SIG-M5 treated with dmso at 0.1 percent for 504 hours (cell line): ENCODE measurements around the gene RSBN1.
A peak's percentile ranks its signal among the peaks of the same experiment; 100 is the strongest.

ENCODE experiments used
- DNase-seq: peaks from one replicate; lab custom pipeline; 2025; ENCODE audit not compliant: unreplicated experiment; lab: John Stamatoyannopoulos, UW

Gene RSBN1

DNA sequence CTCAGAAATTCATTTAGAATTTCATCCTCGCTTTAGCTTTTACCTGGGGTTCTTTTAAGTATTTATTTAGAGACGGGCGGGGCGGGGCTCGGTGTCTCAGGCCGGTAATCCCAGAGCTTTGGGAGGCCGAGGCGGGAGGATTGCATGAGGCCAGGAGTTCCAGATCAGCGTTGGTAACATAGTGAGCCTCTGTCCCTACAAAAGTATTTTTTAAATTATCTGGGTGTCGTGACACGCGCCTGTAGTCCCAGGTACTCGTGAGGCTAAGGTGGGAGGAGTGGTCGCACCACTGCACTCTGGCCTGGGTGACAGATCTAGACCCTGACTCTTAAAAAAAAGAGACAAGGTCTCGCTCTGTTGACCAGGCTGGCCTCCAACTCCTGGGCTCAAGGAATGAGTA lies 942 bp upstream of the RSBN1 start:
- DNase-seq = no peak

GRCh38 chr1:113812661-113813135 lies 422 bp upstream of the RSBN1 start:
- DNase-seq = no peak

DNA sequence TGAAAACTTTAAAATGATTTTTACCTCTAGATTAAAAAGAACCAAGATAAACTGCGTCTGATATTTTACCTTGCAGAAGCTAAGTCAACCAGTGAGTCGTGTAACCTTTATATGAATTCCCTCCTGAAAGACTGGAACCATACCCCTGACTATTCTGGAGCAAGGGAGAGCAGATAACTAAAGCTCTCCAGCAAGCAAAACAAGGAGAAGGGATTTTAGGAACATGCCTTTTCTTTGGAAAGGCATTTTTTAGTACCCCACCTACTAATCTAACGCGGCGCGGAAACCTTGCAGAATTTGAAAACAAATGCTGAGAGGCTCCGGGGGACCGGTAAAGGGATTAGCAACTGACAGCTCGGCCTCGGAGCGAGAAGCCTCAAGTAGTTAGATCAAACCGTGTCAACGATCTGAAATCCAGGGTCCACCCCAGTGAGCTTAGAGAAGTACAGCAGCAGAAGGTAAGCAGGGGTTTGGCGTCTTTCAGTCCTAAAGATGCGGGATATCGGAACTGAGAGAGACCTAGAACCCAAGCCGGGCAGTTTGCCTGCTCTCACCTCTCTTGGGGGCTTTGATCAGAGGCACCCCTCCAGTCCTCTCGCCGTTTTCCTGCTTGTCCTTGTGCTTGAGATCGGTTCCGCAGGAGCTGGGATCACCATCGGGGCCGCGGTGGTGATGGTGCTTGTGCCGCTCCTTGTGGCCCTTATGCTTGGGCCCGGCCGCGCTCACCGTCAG lies 954 bp downstream of the RSBN1 start:
- peak; percentile 69 for DNase-seq

- peak; percentile 41 for DNase-seq
These were observed 2.3 kb downstream of the RSBN1 start for GRCh38 chr1:113809670-113810602.

DNA sequence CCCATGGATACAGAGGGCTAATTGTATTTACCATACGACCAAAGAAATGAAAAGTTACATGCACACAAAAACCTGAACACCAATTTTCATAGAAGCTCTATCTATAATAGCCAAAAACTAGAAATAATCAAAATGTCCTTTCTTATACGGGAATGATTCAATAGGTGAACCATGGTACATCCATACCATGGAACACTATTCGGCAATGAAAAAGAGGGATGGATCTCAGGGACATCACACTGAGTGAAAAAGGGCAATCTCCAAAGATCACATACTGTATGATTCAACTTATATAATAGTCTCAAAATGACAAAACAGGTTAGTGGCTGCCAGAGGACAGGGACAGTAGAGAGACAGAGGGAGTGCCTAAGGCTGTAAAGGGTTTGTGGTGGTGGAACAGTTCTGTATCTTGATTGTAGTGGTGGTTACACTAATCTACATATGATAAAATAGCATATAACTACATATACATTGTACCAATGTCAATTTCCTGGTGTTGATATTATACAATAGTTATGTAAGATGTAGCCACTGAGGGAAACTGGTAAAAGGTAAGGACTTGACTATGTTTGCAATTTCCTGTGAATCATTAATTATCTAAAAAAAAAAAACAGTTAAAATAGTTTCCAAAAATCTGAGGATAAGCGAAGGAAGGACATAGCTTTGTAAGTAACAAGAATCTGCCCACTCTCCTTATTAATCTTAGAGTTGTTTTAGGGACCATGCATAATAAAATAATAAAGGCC lies 3.7 kb downstream of the RSBN1 start:
- no peak for DNase-seq

GRCh38 chr1:113805639-113806038 lies 6.6 kb downstream of the RSBN1 start:
- DNase-seq = no peak

GRCh38 chr1:113805256-113805531 lies 7.1 kb downstream of the RSBN1 start:
- no peak for DNase-seq

DNA sequence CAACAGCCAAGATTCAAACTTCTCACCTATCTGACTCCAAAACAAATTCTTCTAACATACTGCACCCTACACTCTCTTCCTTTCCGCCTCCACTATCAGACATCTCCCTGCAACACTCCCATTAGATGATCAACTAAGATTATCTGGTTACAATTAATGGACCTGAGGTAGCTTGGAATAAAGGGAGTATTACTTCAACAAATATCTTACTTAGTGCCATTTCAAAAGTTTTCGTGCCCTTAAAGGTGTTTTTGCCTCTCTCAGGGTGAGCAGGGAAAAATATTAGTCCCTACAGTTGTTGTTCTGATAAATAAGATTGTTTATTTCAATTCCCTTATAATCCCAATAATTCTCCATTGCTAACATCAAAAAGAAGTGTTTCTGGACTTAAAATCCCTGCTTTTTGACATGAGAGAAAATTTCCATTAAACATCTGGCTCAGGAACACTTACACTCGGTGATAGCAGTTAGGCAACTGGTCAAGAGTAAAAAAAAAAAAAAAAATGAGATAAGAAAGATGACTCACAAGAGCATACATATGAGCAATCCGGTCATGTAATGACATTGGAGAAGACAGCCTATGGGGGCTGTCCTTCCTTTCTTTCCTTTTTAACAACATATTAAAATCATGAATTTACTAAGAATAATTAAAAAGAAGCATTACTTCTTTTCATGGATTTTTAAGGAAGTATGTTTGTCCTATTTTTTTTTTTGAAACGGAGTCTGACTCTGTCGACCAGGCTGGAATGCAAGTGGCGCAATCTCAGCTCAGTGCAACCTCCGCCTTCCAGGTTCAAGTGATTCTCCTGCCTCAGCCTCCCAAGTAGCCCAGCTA lies 7.6 kb downstream of the RSBN1 start:
- peak; percentile 63 for DNase-seq

- no peak for DNase-seq
These were observed 9.8 kb downstream of the RSBN1 start for GRCh38 chr1:113802367-113803007.

DNA sequence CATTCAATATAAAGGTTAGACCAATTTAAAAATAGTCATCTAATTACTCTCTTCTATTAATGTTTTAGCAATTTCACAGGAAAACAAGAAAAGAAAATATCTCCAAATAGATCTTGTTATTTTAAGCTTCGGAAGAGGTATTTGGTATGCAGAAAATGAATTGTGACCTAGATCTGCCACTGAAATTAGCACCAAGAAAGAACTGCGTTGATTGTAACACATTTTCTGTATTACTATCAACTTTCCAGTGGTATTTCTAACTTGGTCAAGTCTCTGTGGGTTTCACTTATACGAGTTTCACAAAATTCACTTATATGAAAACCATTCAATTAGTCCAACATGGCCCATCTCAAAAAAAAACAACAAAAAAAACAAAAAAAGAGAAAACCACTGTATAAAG lies 11.8 kb downstream of the RSBN1 start:
- DNase-seq = no peak

DNA sequence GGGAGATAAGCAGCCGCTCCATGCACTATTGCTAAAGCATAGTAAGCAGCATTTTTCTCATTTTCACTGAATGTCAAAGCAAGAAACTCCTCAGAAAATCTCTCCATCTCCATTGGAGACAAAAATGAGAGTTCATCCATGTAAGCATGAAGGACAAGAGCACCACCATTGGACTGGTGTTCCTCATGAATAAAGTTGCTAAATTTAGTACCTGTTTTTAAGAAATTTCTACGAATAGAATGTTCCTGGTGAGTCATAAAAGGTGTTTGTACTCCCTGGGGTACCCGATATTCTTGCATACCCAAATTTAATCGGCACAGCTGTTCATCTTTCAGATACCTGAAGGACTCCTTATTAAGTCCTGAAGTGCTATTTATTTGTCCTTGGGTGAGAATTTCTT lies 14.8 kb downstream of the RSBN1 start:
- DNase-seq = no peak

DNA sequence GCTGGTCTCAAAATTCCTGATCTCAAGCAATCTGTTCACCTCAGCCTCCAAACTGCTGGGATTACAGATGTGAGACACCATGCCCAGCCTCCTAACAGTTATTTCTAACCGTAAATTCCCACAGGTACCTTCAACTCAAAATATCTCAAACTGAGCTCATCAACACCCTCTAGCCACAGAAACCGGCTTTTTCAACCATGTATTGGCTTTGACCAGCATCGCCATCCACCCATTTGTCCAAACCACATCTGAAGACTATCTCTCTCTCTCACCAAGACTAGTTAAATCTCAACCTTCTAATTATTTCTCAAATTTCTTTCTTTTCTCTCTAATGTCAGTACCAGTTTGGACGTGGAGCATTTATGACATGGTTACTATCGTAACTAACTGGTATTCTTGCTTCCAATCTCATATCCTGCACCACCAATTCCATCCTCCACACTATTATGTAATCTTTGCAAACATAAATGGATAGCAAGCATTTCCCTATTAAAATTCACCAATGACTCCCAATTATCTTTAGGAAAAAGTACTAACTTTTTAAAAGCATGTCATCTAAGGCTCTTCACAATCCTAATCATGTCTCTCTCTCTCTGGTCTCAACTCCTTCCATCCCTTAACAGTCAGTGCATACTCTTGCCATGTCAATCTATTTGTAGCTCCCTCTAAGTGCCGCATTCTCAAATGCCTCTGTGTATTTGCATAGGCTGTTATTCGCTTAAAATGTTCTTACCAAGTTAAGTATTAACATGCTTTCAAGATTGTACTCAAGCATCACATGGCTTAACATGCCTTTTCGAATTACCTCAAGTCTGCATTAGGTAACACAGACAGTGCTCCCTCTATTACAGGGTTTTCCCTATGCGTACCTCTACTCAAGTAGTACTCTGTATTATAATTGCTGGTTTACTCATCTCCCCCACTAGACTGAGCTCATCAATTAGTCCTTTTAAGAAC lies 18.1 kb downstream of the RSBN1 start:
- DNase-seq = no peak

DNA sequence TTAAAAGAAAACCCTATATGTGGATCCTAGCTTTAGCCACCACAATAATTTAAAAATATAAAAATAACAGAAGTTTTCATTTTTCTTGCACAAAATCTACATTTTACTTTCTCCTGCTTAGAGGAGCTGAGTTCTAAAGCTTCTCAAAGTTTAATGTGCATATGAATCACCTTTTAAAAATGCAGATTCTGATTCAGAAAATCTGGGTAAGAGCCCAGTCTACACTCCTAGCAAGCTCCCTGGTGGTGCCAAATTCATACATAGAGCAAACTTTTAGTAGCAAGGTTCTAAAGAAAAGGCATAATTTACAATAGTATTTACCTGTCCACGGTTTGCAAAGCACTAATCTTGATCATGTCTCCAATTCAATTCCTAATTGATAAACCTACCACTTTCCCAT lies 19.3 kb downstream of the RSBN1 start:
- no peak for DNase-seq

DNA sequence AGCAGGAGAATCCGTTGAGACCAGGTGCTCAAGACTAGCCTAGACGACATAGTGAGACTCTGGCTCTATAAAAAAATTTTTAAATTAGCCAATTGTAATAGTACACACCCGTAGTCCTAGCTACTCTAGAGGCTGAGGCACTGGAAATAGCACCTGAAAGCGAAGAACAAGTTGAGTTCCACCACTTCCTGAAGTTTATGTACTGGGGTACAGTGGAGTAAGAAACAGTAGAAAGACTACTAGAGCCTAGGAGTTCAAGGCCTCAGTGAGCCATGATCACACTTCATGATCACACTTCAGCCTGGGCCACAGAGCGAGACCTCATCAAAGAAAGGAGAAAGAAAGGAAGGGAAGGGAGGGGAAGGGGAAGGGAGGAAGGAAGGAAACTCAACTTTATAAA lies 19.8 kb downstream of the RSBN1 start:
- DNase-seq = no peak

DNA sequence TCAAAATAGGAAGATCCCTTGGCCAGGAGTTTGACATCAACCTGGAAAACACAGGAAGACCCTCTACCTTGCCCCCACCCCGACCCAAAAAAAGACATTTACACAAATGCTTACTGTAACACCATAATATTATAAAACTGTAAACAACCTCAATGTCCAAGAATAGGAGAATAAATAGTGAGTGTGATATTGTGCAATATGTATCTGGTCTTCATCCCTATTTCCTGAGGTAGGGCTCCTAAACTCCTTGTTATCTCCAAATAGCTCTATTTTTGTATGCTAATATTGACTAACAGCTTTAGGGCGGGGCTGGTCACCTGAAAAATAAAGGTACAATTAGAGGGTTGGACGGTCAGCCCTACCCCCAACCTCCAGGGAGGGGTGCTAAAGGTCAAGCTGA lies 23.5 kb downstream of the RSBN1 start:
- DNase-seq = no peak

DNA sequence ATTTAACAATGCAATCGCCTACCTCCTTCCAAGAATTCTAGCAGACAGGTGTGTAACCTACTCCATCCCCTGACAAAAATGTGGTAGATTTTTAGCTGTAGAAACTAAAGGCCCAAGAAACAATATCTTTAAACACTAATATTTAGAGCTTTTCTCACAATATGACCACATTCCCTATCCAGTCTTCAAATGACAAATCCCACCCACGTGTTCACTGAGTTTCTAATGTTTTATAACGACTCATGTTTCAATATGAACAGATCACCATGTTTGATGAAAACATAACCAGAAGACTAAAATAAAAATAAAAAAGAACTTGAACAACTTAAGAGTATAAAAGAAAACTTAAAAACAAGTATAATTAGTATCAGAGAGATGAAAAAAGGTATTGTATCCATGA lies 24.6 kb downstream of the RSBN1 start:
- DNase-seq = no peak

DNA sequence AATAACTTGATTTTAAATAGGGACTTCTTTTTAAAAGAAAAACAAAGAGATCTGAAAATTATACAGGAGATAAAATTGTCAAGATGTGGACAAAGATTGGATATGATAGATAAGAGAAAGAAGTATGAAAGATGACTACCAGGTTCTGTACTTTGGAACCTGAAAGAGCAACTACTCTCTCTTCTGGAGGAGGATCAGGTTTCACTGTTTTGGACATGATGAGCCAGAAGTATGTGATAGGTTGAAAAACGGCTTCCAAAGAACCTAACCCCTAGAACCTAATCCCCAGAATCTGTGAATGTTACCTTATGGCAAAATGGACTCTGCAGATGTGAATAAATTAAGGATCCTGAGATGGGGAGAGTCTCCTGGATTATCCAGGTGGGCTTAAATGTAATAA lies 26.2 kb downstream of the RSBN1 start:
- DNase-seq = no peak

DNA sequence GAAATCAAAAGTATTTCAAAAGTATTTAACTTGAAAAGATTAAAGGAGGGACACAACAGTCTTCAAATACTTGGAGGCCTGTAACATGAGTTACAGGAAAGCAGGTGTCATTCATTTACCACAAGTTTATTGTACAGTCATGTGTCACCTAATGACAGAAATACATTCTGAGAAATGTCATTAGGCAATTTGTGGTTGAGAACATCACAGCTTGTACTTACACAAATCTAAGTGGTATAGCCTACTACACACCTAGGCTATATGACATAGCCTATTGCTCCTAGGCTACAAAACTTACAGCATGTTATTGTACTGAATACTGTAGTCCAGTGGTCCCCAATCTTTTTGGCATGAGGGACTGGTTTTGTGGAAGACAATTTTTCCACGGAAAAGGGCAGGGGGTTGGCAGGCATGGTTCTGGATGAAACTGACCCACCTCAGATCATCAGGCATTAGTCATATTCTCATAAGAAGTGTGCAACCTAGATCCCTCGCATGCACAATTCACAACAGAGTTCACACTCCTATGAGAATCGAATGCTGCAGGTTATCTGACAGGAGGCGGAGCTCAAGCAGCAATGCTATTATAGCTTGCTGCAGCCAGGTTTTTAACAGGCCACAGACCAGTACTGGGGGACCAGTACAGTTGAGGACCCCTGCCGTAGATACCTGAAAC lies 28.0 kb downstream of the RSBN1 start:
- DNase-seq = no peak
